Endometrial microvascular endothelial cells (primary cell): ENCODE results near the gene ZAP70. TPM values are rescaled to one million over a fixed set of nuclear protein-coding genes. Genes with fewer than 3 reads are reported as not detected.

ENCODE experiments used
- in situ Hi-C: cut with HindIII; loops from 2 replicates; pipeline ENCODE4 v1.10.0; 2017; ENCODE audit warnings: low sequenced_read_pairs, low pct_unique_long_range_greater_than_20kb; ENCODE audit errors: inconsistent ontology term
- total RNA-seq: library from RNA; depleted of rRNA; stranded (reverse); fragments of >200 nt; gene quantifications from one replicate; pipeline ENCODE4 v1.2.3, GENCODE V29; 2015; ENCODE audit errors: inconsistent ontology term

The ZAP70 gene
- total RNA-seq, 1 donor from 2014 or later: not detected

- in situ Hi-C loops: no loop called here
Measured at GRCh38 chr2:97763176-97763845, 49.9 kb downstream of the ZAP70 start.

GRCh38 chr2:97764559-97765263 lies 51.3 kb downstream of the ZAP70 start:
- in situ Hi-C loops: no loop called here

GRCh38 chr2:97765933-97766332 lies 52.6 kb downstream of the ZAP70 start:
- in situ Hi-C loops: no loop called here

- in situ Hi-C loops: no loop called here
Measured at GRCh38 chr2:97766567-97766966, 53.2 kb downstream of the ZAP70 start.

DNA sequence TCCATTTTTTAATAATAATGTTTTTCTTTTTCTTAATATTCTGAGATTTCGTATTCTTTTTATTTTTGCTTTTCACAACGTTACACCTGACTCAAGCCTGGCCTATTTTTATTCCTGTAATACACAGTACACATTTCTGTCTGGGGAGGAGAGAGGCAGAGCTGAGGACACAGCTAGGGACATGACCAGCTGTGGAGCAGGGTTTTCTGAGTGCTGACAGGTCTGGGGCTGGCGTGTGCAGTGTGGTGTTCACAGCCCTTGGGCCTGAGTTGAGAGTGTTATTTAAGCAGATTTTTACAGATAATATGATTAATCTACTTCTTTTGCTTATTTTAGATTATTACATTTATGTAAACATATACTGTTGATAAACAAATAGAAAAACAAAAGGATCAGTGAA lies 55.9 kb downstream of the ZAP70 start:
- in situ Hi-C loops: no loop called here

- in situ Hi-C loops: no loop called here
Measured at GRCh38 chr2:97769711-97770110, 56.3 kb downstream of the ZAP70 start.

DNA sequence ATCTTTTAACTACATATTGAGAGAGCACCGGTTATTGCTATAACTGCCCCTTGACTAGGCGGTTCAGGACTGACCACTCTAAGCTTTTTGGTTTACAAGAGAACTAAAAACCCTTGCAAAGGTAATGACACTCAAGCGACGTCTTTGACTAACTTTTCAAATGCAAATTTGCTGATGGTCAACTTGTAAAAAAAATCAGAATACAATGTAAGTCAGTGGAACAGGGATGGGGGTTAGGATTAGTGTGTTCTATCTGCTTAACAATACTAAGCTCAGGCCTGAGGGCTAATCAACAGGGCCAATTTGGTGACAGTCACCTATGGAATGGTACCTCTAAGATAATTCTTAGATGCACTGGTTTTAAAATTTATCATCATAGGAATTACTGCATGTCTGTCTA lies 57.1 kb downstream of the ZAP70 start:
- in situ Hi-C loops: no loop called here

DNA sequence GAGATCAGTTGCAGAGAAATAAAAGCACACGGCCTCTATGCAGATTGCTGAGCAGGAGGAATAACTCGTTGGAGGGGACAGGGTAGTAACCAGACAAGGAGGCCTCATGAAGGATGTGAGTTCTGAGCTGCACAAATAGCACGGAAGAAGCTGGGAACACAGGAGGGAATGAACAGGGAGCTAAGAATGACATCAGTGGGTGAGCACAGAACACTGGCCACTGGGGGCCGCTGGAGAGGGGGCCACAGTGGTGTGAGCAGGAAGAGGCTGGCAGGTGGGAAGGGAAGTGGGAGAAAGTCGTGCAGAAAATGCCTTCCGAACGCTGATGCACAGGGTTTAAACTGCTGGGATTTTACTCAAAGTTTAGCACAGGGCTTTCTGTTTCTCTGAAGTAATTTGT lies 61.0 kb downstream of the ZAP70 start:
- in situ Hi-C loops: no loop called here

DNA sequence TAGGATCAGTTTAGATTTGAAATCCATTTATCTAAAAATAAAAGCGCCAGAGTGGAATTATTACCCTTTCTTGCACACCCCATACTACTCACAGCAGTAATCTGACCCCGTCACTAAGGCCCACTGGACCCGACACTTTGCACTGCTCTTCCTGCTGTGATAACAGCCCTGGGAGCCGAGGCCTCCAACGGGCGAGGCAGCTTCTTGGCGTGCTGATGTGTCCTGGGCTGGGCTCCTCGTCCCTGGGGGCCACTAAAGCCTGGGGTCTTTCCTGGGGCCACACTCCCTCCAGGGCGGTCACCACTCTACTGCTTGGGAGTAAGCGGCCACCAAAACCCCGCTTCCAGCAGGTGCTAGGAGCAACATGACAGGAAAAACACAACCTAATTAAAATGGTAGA lies 61.7 kb downstream of the ZAP70 start:
- in situ Hi-C loops: no loop called here

GRCh38 chr2:97779141-97779540 lies 65.8 kb downstream of the ZAP70 start:
- in situ Hi-C loops: no loop called here

DNA sequence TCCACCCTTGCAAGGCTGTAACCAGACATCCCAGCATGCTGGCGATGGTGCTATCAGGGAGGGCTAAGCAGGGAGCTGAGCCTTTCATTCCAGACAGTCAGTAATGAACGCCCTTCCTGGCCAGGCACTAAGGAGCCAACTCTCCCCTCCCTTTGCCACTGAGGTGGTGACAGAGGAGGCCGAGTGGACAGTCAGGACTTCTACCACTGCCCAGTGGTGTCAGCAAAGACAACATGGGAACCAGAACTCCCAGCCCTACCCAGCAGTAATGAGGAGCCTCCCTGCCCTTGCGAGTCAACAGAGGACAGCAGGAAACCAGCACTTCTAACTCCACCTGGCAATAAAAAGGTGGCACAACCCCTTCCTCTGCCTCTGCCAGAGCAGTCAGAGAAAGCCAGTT lies 68.6 kb downstream of the ZAP70 start:
- in situ Hi-C loops: no loop called here

DNA sequence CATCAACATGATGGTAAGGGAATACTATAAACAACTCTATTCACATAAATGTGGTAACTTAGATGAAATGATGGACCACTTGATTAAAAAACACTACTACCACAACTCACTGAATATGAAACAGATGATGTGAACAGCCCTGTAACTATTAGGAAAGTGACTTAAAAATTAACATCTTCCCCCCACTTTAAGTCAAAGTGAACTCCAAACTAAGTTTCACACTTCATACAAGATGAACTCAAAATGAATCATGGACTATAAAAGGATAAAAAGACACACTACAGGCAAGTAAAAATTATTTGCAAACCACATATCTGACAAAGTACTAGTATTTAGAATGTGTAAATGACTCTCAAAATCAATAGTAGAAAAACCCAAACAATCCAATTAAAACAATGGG lies 71.6 kb downstream of the ZAP70 start:
- in situ Hi-C loops: no loop called here

DNA sequence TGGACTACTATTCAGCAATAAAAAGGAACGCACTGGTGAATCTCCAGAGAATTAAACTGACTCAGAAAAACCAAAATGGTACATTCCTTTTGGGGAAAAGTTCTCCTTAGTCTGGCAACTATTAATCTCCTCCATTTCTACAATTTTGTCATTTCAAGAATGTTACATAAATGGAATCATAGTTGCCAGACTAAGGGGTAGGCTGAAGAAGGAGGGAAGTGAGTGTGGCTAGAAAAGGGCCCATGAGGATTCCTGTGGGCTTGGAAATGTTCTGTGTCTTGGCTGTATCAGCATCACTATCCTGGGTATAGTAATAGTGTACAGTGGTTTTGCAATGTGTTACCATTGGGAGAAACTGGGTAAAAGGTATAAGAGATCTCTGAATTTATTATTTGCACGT lies 72.4 kb downstream of the ZAP70 start:
- in situ Hi-C loops: no loop called here

- in situ Hi-C loops: no loop called here
Measured at GRCh38 chr2:97788986-97789644, 75.7 kb downstream of the ZAP70 start.

Other genes starting within 250 kb of the ZAP70 start
- gene ANKRD36B, start 123.7 kb upstream of the ZAP70 start, total RNA-seq: 7.2 TPM
- gene COX5B, start 67.5 kb upstream of the ZAP70 start, total RNA-seq: 213 TPM
- gene ACTR1B, start 49.5 kb upstream of the ZAP70 start, total RNA-seq: 66.4 TPM
- not detected for gene C2orf92, start 43.9 kb upstream of the ZAP70 start, total RNA-seq